ENCODE measurements around the gene NAIF1.

NAIF1 gene

DNA sequence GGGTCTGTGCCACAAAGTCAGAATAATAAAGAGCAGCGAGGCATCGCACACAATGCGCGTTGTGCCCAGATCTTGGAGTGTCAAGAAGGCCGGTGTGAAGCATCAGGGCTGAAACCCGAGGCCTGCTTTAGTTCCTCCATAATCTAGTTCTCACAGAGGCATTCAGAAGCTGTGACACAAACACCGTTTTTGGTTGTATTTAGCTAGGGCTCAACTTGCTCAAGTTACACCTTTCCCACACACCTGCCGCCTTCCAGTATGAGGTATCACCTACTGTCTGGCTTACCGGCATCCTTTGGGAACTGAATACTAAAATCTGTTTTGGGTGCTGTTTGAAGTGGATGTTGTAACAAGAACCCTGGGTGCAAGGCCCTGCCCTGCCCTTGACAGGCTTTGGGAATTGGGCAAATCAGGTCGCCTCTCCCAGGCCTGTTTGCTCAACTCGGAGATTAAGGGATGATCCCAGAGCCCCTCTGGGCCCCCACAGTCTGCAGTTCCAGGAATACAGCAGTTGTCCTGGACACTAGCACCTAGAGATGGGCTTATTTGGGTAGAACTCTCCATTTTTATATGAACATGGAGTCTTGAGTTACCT is 27.9 kb upstream of the NAIF1 start:
- TF ChIP-seq, protein P1, sequence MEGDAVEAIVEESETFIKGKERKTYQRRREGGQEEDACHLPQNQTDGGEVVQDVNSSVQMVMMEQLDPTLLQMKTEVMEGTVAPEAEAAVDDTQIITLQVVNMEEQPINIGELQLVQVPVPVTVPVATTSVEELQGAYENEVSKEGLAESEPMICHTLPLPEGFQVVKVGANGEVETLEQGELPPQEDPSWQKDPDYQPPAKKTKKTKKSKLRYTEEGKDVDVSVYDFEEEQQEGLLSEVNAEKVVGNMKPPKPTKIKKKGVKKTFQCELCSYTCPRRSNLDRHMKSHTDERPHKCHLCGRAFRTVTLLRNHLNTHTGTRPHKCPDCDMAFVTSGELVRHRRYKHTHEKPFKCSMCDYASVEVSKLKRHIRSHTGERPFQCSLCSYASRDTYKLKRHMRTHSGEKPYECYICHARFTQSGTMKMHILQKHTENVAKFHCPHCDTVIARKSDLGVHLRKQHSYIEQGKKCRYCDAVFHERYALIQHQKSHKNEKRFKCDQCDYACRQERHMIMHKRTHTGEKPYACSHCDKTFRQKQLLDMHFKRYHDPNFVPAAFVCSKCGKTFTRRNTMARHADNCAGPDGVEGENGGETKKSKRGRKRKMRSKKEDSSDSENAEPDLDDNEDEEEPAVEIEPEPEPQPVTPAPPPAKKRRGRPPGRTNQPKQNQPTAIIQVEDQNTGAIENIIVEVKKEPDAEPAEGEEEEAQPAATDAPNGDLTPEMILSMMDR (IDR thresholded peaks at IDR 0.05; ENCODE audit: low read length, missing control alignments), result no peak
- no peak for DNase-seq (ENCODE audit: low read depth)
- H3K4me3 ChIP-seq (replicated peaks; ENCODE audit: low read depth, low read length), result peak overlapping the region; percentile 4

DNA sequence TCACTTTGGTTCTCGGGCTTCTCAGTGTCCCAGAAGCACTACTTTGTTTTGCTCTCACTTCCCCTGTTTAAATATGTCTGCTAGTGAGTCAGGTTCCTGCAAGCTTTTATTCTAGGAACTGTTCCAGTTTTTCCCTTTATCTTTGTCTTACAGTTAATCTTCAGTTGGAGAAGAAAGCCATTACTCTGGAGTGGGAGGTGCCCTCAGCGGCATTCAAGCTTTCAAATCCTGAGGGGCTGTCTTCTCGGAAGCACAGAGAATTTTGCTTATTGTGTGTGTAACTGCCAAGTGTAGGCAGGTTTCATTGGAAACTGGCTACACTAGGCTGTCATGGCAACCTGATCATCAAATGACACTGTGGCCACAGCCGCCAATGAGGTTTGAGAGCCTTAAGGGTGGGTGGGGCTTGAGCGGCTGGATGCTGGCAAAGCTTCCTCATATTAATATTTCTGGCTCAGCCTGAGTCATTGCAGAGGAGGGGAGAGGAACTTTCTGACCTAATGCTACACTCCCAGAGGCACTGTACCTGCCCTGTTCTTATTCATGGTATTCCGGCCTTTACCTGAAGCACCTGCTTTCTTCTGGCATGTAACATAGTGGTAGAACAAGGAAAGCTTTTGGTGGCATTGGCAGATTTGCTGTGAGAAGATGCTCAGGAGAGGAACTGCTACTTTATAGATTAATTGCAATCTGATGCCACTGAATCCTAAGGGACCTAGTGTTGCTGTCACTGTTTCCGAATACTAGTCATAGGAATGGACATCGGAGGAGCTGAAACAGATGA is 27.2 kb upstream of the NAIF1 start:
- TF ChIP-seq, protein P1 (IDR thresholded peaks at IDR 0.05; ENCODE audit: low read length, missing control alignments), result no peak
- peak overlapping the region; percentile 53 for H3K4me3 ChIP-seq (replicated peaks; ENCODE audit: low read depth, low read length)
- DNase-seq (ENCODE audit: low read depth), result peak; percentile 99

- no peak for DNase-seq (ENCODE audit: low read depth)
- TF ChIP-seq, protein P1 (IDR thresholded peaks at IDR 0.05; ENCODE audit: low read length, missing control alignments), result no peak
- H3K4me3 ChIP-seq (replicated peaks; ENCODE audit: low read depth, low read length), result peak overlapping the region; percentile 53
Measured at GRCh38 chr9:128093011-128093410, 25.9 kb upstream of the NAIF1 start.

- TF ChIP-seq, protein P1 (IDR thresholded peaks at IDR 0.05; ENCODE audit: low read length, missing control alignments), result no peak
- peak overlapping the region; percentile 53 for H3K4me3 ChIP-seq (replicated peaks; ENCODE audit: low read depth, low read length)
- DNase-seq (ENCODE audit: low read depth), result no peak
Measured at GRCh38 chr9:128092199-128092977, 25.3 kb upstream of the NAIF1 start.

DNA sequence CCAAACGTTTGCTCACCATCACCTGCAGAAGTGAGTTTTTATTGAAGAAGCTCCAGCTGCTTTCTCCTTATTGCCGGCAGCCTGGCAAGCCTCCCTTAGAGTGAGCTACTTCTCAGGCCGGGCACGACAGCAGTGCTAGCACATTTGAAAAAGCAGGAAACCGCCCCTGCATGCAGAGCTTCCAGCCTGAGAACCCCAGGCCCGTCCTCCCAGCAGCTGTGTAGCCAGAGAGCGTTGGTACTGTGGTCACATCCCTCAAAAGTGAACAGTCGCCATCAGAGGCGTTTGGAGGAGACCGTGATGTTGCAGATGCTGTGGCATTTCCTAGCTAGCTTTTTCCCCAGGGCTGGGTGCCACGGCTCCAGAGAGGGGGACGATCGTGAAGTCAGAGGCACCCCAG is 24.5 kb upstream of the NAIF1 start:
- no peak for DNase-seq (ENCODE audit: low read depth)
- TF ChIP-seq, protein P1 (IDR thresholded peaks at IDR 0.05; ENCODE audit: low read length, missing control alignments), result no peak
- peak overlapping the region; percentile 53 for H3K4me3 ChIP-seq (replicated peaks; ENCODE audit: low read depth, low read length)

DNA sequence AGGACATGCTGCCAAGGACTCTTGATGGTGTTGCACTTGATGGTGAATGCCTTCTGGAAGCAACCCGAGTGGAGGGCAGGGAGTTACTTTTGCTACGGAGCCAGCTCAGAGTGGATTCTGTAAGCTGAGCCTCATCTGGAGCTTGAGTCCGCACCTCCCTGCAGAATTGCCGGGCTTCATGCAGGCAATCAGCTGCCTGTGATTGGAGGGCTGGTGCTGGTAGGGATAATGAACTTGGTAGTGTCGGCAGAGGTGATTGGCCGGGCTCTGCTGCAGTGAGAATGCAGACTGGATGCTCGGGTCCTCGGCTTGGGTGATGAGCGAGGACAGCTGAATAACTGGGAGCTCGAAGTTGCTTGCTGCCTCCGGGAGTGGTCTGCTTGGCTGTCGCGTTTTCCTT is 24.0 kb upstream of the NAIF1 start:
- DNase-seq (ENCODE audit: low read depth), result peak; percentile 92
- H3K4me3 ChIP-seq (replicated peaks; ENCODE audit: low read depth, low read length), result peak overlapping the region; percentile 53
- TF ChIP-seq, protein P1 (IDR thresholded peaks at IDR 0.05; ENCODE audit: low read length, missing control alignments), result no peak

All from fibroblast of pulmonary artery (primary cell).